ENCODE measurements around the gene RPS18. TPM values are rescaled to one million over a fixed set of nuclear protein-coding genes. Genes with fewer than 3 reads are reported as not detected.

Gene RPS18
- total and polyA plus RNA-seq, 2 of the 13 experiments (the other 11 are each of a cell fraction or from before 2014, with no cell fraction given), result 3,896 to 5,806 TPM

DNA sequence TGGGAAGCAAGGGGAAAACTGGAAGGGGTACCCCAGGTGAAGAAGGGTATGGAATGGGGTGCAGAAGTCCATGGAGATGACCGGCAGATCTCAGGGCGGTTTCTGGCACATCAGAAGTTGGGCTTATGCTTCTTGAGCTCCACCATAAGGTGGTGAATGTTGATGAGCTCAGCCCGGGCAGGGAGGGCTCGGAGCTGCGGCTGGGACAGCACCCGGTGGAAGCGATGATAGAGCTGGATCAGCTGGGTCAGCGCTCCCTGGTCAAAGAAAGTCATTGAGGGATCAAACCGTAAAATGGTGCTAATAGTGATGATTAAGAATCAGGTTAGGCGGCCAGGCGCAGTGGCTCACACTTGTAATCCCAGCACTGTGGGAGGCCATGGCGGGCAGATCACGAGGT lies 21.1 kb upstream of the RPS18 start:
- FAIRE-seq, result no peak
- intact Hi-C loops (cut with micrococcal nuclease; ENCODE audit: unreplicated experiment), result no loop called here
- no peaks in the 10 kb centered on the region for H4K20me1 ChIP-seq (ENCODE audit: insufficient read depth, low read length)
- WGBS (ENCODE audit: low lambda C conversion rate), result 97% methylated on average over 13 of the region's 13 CpGs
- H3K27me3 ChIP-seq (ENCODE audit: control insufficient read depth in 1 of 2, insufficient read depth in 2 of 2, low read length in 2 of 2), result no peaks in the 10 kb centered on the region; a peak in 1 of 5 replicates
- in situ Hi-C loops (cut with HindIII; ENCODE audit: extremely low pct_ligation_motif_present, low pct_unique_long_range_greater_than_20kb), result no loop called here
- POLR2A ChIA-PET, result interaction anchor here (0.6 to 5.1 kb wide), 13 partner anchors 10 to 279 kb away, joined by 3 to 94 read pairs (median 16); partner anchors contain the start of genes B3GALT4, HSD17B8, RING1 and RPS18
- peaks cover 37% of the 10 kb centered on the region for H3K4me1 ChIP-seq (ENCODE audit: insufficient read depth, low read length)
- BruUV-seq (replicated peaks), result no TSS peak
- H3K4me2 ChIP-seq (ENCODE audit: low read depth, low read length), result peak overlapping the region; percentile 100; the same call in 1 of the 2 replicates
- H3K4me3 ChIP-seq (replicated peaks in 1 of 3; ENCODE audit: insufficient read depth in 1 of 3, low read depth in 2 of 3, low read length in 3 of 3), result 0 out of 6 replicates have a peak overlapping the region, but pooled peaks of 1 of the 3 experiments have one; percentile 89
- H3K9ac ChIP-seq (ENCODE audit: insufficient read depth, low read depth, low read length), result no peak overlapping the region
- H3K36me3 ChIP-seq (replicated peaks in 1 of 2; ENCODE audit: control insufficient read depth in 1 of 2, insufficient read depth in 2 of 2, low read length in 2 of 2), result peaks cover 0 to 5% of the 10 kb centered on the region in 2 experiments; a peak in 4 of 5 replicates
- TF ChIP-seq, protein P1, sequence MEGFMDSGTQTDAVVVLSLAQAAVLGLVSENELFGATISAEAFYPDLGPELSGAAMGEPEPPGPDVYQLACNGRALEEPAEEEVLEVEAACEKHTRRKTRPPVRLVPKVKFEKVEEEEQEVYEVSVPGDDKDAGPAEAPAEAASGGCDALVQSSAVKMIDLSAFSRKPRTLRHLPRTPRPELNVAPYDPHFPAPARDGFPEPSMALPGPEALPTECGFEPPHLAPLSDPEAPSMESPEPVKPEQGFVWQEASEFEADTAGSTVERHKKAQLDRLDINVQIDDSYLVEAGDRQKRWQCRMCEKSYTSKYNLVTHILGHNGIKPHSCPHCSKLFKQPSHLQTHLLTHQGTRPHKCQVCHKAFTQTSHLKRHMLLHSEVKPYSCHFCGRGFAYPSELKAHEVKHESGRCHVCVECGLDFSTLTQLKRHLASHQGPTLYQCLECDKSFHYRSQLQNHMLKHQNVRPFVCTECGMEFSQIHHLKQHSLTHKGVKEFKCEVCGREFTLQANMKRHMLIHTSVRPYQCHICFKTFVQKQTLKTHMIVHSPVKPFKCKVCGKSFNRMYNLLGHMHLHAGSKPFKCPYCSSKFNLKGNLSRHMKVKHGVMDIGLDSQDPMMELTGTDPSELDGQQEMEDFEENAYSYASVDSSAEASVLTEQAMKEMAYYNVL (CRISPR knock-in tag; IDR thresholded peaks at IDR 0.05; ENCODE audit: borderline replicate concordance), result no peak
- TF ChIP-seq ZNF367 (CRISPR knock-in tag; IDR thresholded peaks at IDR 0.05; ENCODE audit: borderline replicate concordance) (no peak), MXD4 (CRISPR knock-in tag; IDR thresholded peaks at IDR 0.05) (no peak), FOXM1 (CRISPR knock-in tag; IDR thresholded peaks at IDR 0.05) (no peak), GTF2F1 (IDR thresholded peaks at IDR 0.05; ENCODE audit: low read length) (no peak)
- peak overlapping the region; percentile 94 for H3K27ac ChIP-seq (ENCODE audit: extremely low read length, insufficient read depth, low read length)
- CTCF ChIA-PET (ENCODE audit: low intra/inter-chr PET ratio, low total read pairs), result no interaction called here
- no peak for DNase-seq (ENCODE audit: low spot score)
- ATAC-seq, result no peak
- H3K79me2 ChIP-seq (ENCODE audit: insufficient read depth, low read length), result no peaks in the 10 kb centered on the region
- H2AFZ ChIP-seq (ENCODE audit: low read length), result no peak overlapping the region
- no peaks in the 10 kb centered on the region for H3K9me3 ChIP-seq (ENCODE audit: low read length)

- TF ChIP-seq KMT2B (CRISPR knock-in tag; IDR thresholded peaks at IDR 0.05) (no peak), BCL6 (CRISPR knock-in tag; IDR thresholded peaks at IDR 0.05) (peak; percentile 54), ZNF878 (CRISPR knock-in tag; IDR thresholded peaks at IDR 0.05) (no peak), ZNF24 (IDR thresholded peaks at IDR 0.05) (no peak), RBFOX2 (IDR thresholded peaks at IDR 0.05; ENCODE audit: low read depth, low read length) (0 out of 2 replicates have a peak, but pooled peaks have one; percentile 30)
- TF ChIP-seq, protein P2, sequence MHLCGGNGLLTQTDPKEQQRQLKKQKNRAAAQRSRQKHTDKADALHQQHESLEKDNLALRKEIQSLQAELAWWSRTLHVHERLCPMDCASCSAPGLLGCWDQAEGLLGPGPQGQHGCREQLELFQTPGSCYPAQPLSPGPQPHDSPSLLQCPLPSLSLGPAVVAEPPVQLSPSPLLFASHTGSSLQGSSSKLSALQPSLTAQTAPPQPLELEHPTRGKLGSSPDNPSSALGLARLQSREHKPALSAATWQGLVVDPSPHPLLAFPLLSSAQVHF (CRISPR knock-in tag; IDR thresholded peaks at IDR 0.05), result no peak
- ATAC-seq (no peak), DNase-seq (ENCODE audit: low spot score) (no peak), FAIRE-seq (no peak)
- ChIA-PET POLR2A (interaction anchor here (0.6 to 5.1 kb wide), 6 partner anchors 10 to 280 kb away, joined by 3 to 94 read pairs (median 30); partner anchors contain the start of genes HSD17B8, RING1, RPS18 and VPS52), CTCF (ENCODE audit: low intra/inter-chr PET ratio, low total read pairs) (no interaction called here)
- H3K27me3 ChIP-seq (ENCODE audit: control insufficient read depth in 1 of 2, insufficient read depth in 2 of 2, low read length in 2 of 2), result no peaks in the 10 kb centered on the region; a peak in 1 of 5 replicates
- H4K20me1 ChIP-seq (ENCODE audit: insufficient read depth, low read length), result no peaks in the 10 kb centered on the region
- H3K9me3 ChIP-seq (ENCODE audit: low read length), result no peaks in the 10 kb centered on the region
- no peak overlapping the region for H3K4me3 ChIP-seq (replicated peaks in 1 of 3; ENCODE audit: insufficient read depth in 1 of 3, low read depth in 2 of 3, low read length in 3 of 3)
- H3K4me2 ChIP-seq (ENCODE audit: low read depth, low read length), result no peak overlapping the region
- peaks cover 0 to 5% of the 10 kb centered on the region in 2 experiments; a peak in 4 of 5 replicates for H3K36me3 ChIP-seq (replicated peaks in 1 of 2; ENCODE audit: control insufficient read depth in 1 of 2, insufficient read depth in 2 of 2, low read length in 2 of 2)
- no peak overlapping the region for H2AFZ ChIP-seq (ENCODE audit: low read length)
- no peaks in the 10 kb centered on the region for H3K79me2 ChIP-seq (ENCODE audit: insufficient read depth, low read length)
- intact Hi-C loops (cut with micrococcal nuclease; ENCODE audit: unreplicated experiment) (no loop called here), in situ Hi-C loops (cut with HindIII; ENCODE audit: extremely low pct_ligation_motif_present, low pct_unique_long_range_greater_than_20kb) (no loop called here)
- peaks cover 37% of the 10 kb centered on the region for H3K4me1 ChIP-seq (ENCODE audit: insufficient read depth, low read length)
- H3K27ac ChIP-seq (ENCODE audit: extremely low read length, insufficient read depth, low read length), result no peak overlapping the region
- BruUV-seq (replicated peaks), result no TSS peak
- 97% methylated on average over 5 of the region's 6 CpGs for WGBS (ENCODE audit: low lambda C conversion rate)
- no peak overlapping the region for H3K9ac ChIP-seq (ENCODE audit: insufficient read depth, low read depth, low read length)
Observed at GRCh38 chr6:33251395-33252012, 20.4 kb upstream of the RPS18 start.

Data from HepG2 (cell line).